Measurements from ENCODE around the gene SLC25A6.

DNA sequence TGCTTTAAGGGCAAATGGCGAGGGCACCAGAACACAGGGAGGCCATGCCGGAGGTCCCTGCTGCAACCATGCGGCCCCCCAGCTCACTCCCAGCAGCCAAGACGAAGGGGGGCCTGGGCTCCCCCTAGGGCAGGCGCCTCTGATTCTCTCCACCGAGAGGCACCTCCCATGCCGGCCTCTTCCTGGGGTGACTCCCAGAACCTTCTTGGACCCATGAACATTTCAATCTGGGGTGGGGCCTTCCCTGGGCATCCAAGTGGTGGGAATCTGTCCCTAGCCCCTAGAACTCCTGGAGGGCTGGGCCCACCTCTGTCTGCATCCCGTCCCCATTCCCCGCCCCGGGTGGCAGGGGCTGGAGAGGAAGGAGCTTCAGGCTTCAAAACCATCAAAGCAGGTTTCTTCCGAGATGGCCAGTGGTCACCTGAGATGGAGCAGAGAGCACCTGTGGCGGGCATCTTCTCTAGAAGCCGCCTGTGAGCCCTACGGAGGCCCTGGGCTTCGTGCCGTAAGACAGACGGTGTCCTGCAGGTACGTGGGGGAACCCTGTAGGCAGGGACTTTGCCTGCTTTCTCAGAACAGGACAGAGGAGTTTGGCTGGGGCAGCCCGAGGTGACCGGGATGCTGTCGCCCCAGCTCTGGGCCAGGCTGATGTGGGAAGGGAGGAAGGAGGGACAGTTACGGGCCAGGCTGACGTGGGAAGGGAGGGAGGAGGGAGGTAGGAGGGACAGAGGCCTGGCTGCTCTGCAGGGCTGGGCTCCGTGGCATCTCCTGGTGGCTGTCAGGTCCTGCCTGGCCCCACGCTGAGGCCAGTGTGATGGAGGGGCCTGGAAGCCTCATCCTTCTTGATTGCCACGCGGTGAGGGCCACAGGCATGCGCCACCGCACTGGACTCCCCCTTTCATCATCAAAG, 6.8 kb upstream of the SLC25A6 start:
- TF ChIP-seq, protein P1, sequence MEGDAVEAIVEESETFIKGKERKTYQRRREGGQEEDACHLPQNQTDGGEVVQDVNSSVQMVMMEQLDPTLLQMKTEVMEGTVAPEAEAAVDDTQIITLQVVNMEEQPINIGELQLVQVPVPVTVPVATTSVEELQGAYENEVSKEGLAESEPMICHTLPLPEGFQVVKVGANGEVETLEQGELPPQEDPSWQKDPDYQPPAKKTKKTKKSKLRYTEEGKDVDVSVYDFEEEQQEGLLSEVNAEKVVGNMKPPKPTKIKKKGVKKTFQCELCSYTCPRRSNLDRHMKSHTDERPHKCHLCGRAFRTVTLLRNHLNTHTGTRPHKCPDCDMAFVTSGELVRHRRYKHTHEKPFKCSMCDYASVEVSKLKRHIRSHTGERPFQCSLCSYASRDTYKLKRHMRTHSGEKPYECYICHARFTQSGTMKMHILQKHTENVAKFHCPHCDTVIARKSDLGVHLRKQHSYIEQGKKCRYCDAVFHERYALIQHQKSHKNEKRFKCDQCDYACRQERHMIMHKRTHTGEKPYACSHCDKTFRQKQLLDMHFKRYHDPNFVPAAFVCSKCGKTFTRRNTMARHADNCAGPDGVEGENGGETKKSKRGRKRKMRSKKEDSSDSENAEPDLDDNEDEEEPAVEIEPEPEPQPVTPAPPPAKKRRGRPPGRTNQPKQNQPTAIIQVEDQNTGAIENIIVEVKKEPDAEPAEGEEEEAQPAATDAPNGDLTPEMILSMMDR (conservative IDR thresholded peaks at IDR 0.05) = no peak
- TF ChIP-seq ZFX (IDR thresholded peaks at IDR 0.05) = no peak
